ENCODE data around the gene TMPRSS11A.

The TMPRSS11A gene

GRCh38 chr4:67892905-67893304, 70.4 kb downstream of the TMPRSS11A start:
- no peak for DNase-seq (ENCODE audit: low read depth)
- no peak overlapping the region for H3K4me3 ChIP-seq (ENCODE audit: low read depth, low read length)
- no peak for TF ChIP-seq CTCF (IDR thresholded peaks at IDR 0.05; ENCODE audit: control insufficient read depth, extremely low read depth, insufficient read depth)

GRCh38 chr4:67892253-67892652, 71.0 kb downstream of the TMPRSS11A start:
- no peak for TF ChIP-seq CTCF (IDR thresholded peaks at IDR 0.05; ENCODE audit: control insufficient read depth, extremely low read depth, insufficient read depth)
- DNase-seq (ENCODE audit: low read depth): no peak
- no peak overlapping the region for H3K4me3 ChIP-seq (ENCODE audit: low read depth, low read length)

- TF ChIP-seq CTCF (IDR thresholded peaks at IDR 0.05; ENCODE audit: control insufficient read depth, extremely low read depth, insufficient read depth): no peak
Measured at GRCh38 chr4:67891645-67892044, 71.6 kb downstream of the TMPRSS11A start.

GRCh38 chr4:67886281-67886680, 77.0 kb downstream of the TMPRSS11A start:
- no peak for DNase-seq (ENCODE audit: low read depth)
- H3K4me3 ChIP-seq (ENCODE audit: low read depth, low read length): no peak overlapping the region
- no peak for TF ChIP-seq CTCF (IDR thresholded peaks at IDR 0.05; ENCODE audit: control insufficient read depth, extremely low read depth, insufficient read depth)

More at GRCh38 chr4:67891645-67892044, 71.6 kb downstream of the TMPRSS11A start:
- DNase-seq (ENCODE audit: low read depth): no peak
- no peak overlapping the region for H3K4me3 ChIP-seq (ENCODE audit: low read depth, low read length)

GRCh38 chr4:67885762-67886161, 77.5 kb downstream of the TMPRSS11A start:
- no peak for DNase-seq (ENCODE audit: low read depth)
- H3K4me3 ChIP-seq (ENCODE audit: low read depth, low read length): no peak overlapping the region
- no peak for TF ChIP-seq CTCF (IDR thresholded peaks at IDR 0.05; ENCODE audit: control insufficient read depth, extremely low read depth, insufficient read depth)

- DNase-seq (ENCODE audit: low read depth): no peak
- no peak for TF ChIP-seq CTCF (IDR thresholded peaks at IDR 0.05; ENCODE audit: control insufficient read depth, extremely low read depth, insufficient read depth)
- H3K4me3 ChIP-seq (ENCODE audit: low read depth, low read length): no peak overlapping the region
Measured at GRCh38 chr4:67884701-67885100, 78.6 kb downstream of the TMPRSS11A start.

- no peak within 1 kb of the TSS for H3K4me3 ChIP-seq (ENCODE audit: low read depth, low read length)
- no peak for DNase-seq (ENCODE audit: low read depth)
- TF ChIP-seq CTCF (IDR thresholded peaks at IDR 0.05; ENCODE audit: control insufficient read depth, extremely low read depth, insufficient read depth): no peak
Measured at GRCh38 chr4:67883902-67884301, 79.4 kb downstream of the TMPRSS11A start, which contains the start of gene TMPRSS11D. TMPRSS11D (minus strand) TSS chr4:67884002; CDS start chr4:67883933, 69 bp downstream.
